ENCODE results near the gene MERTK. TPM values are rescaled to one million over a fixed set of nuclear protein-coding genes. Genes with fewer than 3 reads are reported as not detected.

MERTK gene
- total and polyA plus RNA-seq, 11 donors: 1.9 to 15.2 (median 4.7) TPM

- H3K27ac ChIP-seq: peak overlapping the region in 1 of 12 donors; percentile 76
- DNase-seq (no peak), ATAC-seq (no peak)
- peaks cover 0 to 57% (median 18%) of the 10 kb centered on the region in 9 donors for H3K36me3 ChIP-seq
- no peaks in the 10 kb centered on the region for H3K9me3 ChIP-seq
- H3K27me3 ChIP-seq: no peaks in the 10 kb centered on the region
- H3K4me1 ChIP-seq: peaks cover 0 to 58% (median 4%) of the 10 kb centered on the region in 12 donors
- intact Hi-C loops (cut with DNase I): no loop called here
- TF ChIP-seq POLR2A (IDR thresholded peaks at IDR 0.05) (no peak), CTCF (IDR thresholded peaks at IDR 0.05) (no peak)
- no peak overlapping the region for H3K4me3 ChIP-seq
- WGBS, 4 donors: 85 to 97% (median 96%) methylated on average over 5 of the region's 5 CpGs
These were observed 105.3 kb downstream of the MERTK start for GRCh38 chr2:112003576-112004252.

- peak; percentile 41 to 70 (median 62) for DNase-seq
- Histone ChIP-seq H3K4me3 (no peak overlapping the region), H3K9me3 (no peaks in the 10 kb centered on the region), H3K27ac (peak overlapping the region in 1 of 12 donors; percentile 76), H3K36me3 (peaks cover 0 to 57% (median 22%) of the 10 kb centered on the region in 9 donors), H3K4me1 (peaks cover 0 to 58% (median 4%) of the 10 kb centered on the region in 12 donors), H3K27me3 (no peaks in the 10 kb centered on the region)
- no peak for TF ChIP-seq CTCF (IDR thresholded peaks at IDR 0.05)
- no peak for TF ChIP-seq POLR2A (IDR thresholded peaks at IDR 0.05)
- ATAC-seq: peak in 3 of 4 donors; percentile 78 to 88 (median 83)
- intact Hi-C loops (cut with DNase I): no loop called here
- 78 to 85% (median 83%) methylated on average over 5 of the region's 5 CpGs for WGBS, 4 donors
These were observed 105.8 kb downstream of the MERTK start for GRCh38 chr2:112004253-112004645.

GRCh38 chr2:112005406-112006075, 107.1 kb downstream of the MERTK start:
- intact Hi-C loops (cut with DNase I): no loop called here
- peak overlapping the region in 1 of 12 donors; percentile 76 for H3K27ac ChIP-seq
- peaks cover 0 to 55% (median 4%) of the 10 kb centered on the region in 12 donors for H3K4me1 ChIP-seq
- H3K4me3 ChIP-seq: no peak overlapping the region
- no peaks in the 10 kb centered on the region for H3K9me3 ChIP-seq
- peaks cover 0 to 68% (median 32%) of the 10 kb centered on the region in 9 donors for H3K36me3 ChIP-seq
- no peak for TF ChIP-seq CTCF (IDR thresholded peaks at IDR 0.05)
- no peak for TF ChIP-seq POLR2A (IDR thresholded peaks at IDR 0.05)
- DNase-seq (no peak), ATAC-seq (no peak)
- no peaks in the 10 kb centered on the region for H3K27me3 ChIP-seq
- WGBS, 4 donors: 93 to 97% (median 96%) methylated on average over 5 of the region's 5 CpGs

- 70 to 89% (median 86%) methylated on average over 4 of the region's 4 CpGs for WGBS, 4 donors
- Histone ChIP-seq H3K4me1 (peaks cover 0 to 50% (median 3%) of the 10 kb centered on the region in 12 donors), H3K36me3 (peaks cover 0 to 70% (median 37%) of the 10 kb centered on the region in 9 donors), H3K27me3 (no peaks in the 10 kb centered on the region), H3K4me3 (no peak overlapping the region), H3K9me3 (no peaks in the 10 kb centered on the region), H3K27ac (peak overlapping the region in 1 of 12 donors; percentile 76)
- DNase-seq (no peak), ATAC-seq (peak in 2 of 4 donors; percentile 41 to 46)
- TF ChIP-seq CTCF (IDR thresholded peaks at IDR 0.05): no peak
- intact Hi-C loops (cut with DNase I): no loop called here
These were observed 107.6 kb downstream of the MERTK start for GRCh38 chr2:112006076-112006410.
